Right forelimb (tissue), 1 donor: Measurements from ENCODE around the gene CD177.
"Not testable (repeated sequence)": the region's sequence is repeated elsewhere in the genome, so short reads cannot be mapped to it uniquely, and the experiment has no call there.

Experiments used
- DNase-seq: peaks from one replicate; pipeline ENCODE4 v3.0.0-alpha.2; 2018

The CD177 gene, protein sequence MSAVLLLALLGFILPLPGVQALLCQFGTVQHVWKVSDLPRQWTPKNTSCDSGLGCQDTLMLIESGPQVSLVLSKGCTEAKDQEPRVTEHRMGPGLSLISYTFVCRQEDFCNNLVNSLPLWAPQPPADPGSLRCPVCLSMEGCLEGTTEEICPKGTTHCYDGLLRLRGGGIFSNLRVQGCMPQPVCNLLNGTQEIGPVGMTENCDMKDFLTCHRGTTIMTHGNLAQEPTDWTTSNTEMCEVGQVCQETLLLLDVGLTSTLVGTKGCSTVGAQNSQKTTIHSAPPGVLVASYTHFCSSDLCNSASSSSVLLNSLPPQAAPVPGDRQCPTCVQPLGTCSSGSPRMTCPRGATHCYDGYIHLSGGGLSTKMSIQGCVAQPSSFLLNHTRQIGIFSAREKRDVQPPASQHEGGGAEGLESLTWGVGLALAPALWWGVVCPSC

DNA sequence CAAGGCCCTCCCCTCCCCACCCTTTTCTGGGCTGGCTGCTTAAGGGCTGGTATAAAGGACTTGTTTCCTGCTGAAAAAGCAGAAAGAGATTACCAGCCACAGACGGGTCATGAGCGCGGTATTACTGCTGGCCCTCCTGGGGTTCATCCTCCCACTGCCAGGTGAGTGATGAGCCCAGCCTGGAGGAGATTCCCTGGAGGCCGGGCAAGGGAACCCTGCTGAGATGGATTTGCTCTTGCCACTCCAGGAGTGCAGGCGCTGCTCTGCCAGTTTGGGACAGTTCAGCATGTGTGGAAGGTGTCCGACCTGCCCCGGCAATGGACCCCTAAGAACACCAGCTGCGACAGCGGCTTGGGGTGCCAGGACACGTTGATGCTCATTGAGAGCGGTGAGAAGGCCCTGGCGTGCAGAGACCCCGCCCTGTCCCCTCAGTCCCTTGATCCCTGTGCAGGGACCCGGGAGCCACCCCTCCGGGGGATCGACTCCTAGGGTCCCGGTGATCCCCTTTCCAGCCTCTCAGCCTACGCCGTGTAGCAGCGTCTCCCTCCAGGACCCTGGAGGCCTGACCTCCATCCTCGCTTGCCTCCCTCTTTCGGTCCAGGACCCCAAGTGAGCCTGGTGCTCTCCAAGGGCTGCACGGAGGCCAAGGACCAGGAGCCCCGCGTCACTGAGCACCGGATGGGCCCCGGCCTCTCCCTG, at the start of gene CD177:
CD177 (plus strand) TSS at position 81 of the 699 bp plus-strand sequence; CDS start at position 110, 29 bp downstream.
- DNase-seq = no peak

DNA sequence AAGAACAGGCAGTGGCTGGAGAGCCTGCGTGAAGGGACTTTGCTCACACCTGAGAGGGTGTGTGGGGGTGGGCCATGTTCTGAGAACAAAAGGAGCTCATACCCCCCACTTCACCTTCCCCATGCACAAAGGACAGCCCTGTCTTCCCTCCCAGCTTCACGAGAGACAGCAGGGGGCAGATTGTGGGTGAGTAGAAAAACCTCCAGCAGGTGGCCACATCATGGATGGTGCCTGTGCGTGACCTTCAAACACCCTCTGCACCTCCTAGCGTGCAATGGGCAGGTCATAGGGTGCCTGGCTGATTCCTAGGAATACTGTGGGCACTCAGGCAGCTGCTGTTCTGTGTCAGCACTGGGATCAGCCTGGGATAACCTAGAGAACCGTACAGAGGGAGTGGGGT, 47.8 kb upstream of the CD177 start:
- no peak for DNase-seq

DNA sequence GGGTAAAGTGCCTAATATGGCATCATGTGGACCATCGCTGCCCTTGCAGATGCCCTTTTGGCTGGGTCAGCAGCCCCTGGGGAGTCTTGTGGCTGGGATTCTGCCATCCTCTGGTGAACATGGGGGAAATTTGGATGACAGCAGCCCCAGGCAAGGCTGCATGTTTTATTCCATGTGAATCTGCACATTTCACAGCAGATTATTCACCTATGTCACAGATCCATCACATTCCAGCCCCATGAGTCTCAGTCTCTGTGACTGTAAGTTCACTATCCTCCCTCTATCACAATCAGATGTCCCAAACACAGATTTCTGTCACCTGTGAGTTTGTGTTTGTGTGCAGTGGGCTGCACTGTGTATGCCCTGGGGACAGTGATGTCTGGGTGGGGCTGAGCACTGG, 47.4 kb upstream of the CD177 start:
- DNase-seq = no peak

DNA sequence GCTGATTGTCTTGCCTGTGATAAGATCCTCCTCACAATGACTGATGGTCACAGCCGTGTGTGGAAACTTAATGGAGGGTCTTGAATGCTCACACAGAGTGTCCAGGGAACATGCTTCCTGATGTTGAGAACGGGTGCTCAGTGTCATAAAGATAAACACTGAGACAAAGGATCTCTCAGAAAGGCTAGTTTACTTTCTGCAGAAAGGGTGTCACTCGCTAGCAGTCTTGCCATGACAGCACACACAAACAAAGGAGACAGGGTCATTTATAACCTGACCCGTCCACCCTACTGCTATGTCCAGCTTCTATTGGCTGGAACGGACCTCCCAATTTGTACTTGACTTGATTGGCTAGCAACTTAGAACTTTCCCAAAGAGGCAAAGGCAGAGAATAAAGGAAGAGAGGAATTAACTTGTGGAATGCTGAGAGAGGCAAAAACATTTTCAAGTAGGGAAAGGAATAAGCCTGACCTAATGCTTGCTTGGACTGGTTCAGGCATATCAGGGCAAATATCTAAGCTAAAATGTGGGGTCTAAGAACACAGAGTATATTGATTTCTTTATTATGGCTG, 45.2 kb upstream of the CD177 start:
- DNase-seq = no peak

DNA sequence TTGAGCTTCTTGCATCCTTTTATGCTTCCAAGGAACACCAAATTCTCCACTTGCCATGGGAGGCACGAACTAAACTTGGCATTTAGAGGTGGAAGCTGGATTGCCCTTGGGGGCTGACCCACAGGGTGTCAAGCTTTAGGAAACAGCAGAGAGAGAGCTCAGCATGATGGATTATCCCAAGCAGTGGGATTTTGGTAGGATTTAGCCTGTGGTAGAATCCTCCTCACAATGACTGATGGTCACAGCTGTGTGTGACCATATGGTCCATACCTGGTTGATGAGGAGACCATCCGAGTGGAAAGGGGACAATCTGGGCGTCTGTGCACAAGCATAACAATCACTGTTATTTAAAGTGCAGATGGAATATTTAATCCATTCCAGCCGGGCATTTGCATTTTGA, 44.0 kb upstream of the CD177 start:
- no peak for DNase-seq

DNA sequence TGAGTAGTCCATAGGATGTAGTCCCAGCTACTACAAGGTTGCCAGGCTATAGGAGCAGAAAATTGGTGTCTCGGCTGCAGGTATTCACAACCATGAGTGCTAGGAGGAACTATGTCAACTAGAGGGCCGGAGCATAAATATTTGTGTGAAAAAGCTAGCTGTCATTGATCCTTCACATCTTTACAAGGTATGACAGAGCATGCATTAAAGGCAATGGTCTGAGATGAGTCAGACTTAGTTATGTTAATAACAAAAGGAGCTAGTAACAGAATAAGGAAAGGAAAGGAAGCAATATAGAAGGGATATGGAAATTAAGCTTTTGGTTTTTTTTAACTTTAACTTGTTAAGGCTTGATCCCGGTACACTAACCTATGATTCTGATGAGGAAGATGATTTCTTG, 43.3 kb upstream of the CD177 start:
- no peak for DNase-seq

DNA sequence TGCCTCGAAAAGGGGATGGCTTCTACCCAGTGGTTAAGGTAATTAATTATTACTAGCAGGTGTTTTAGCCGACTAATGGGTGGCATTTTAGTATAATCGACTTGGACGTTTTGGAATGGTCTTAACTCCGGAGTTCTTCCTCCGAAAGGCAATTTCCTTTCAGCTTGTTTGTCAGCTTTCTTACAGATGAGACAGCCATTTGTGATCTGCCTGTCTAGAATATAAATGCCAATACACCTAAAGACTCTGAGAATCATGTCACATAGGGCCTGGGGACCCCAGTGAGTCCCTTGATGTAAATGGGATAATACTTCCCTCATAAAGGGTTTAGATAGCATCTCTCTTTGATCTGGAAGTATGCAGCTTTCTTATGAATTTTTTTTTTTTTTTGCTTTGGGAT, 42.2 kb upstream of the CD177 start:
- no peak for DNase-seq

DNA sequence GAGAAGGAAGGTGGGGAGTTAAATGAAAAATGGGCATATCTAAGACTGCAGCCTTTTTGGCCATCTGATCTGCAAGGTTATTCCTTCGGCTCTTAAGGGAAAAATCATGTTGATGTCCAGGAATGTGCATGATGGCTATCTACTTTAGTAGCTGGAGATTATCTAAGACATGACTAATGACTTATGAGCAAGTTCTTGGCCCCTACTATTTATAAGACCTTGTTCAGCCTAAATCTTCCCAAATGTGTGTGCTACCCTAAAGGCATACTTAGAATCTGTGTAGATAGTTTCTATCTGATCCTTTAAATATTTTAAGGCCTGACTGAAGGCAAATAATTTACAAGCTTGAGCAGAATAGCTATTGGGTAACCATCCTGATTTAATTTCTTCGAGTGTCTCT, 41.8 kb upstream of the CD177 start:
- no peak for DNase-seq

DNA sequence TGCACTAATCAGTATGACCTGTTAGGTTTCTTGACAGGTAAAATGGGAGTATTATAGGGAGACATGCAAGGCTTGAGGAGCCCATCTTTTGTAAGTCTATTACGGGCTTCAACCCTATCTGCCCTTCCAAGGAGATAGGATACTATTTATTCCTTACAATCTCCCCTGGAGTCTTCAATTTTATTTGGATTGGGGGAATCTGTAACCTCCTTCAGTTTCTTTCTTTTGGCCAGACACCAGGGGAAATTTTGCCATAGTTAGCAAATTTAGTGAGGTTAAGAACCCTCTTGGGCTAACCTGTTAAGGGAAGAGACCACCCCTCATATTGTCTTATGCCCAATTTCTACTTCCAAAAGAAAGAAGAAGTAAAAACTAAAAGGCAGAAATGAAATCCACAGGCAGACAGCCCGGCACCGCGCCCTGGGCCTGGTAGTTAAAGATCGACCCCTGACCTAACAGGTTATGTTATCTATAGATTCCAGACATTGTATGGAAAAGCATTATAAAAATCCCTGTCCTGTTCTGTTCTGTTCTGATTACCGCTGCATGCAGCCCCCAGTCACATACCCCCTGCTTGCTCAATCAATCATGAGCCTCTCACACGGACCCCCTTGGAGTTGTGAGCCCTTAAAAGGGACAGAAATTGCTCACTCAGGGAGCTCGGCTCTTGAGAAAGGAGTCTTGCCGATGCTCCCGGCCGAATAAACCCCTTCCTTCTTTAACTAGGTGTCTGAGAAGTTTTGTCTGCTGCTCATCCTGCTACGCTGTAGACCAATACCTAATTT, 39.6 kb upstream of the CD177 start:
- DNase-seq = no peak

DNA sequence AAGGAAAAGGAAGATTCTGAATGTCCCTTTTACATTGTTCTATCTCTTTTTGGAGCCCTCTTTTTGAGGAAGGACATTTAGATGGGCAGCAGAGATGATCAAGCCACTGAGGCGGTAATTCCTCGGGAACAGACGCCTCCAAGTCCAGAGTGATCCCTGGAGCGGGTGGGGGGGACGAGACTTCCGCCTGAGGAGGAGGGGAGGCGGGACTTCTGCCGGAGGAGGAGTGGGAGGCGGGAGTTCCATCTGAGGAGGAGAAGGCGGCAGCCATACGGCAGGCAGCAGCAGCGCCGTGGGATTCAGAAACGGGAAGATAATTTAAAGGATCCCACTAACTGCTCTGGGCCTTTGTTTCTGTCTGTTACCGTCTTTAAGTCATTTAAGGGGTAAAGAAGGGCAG, 37.6 kb upstream of the CD177 start:
- no peak for DNase-seq

DNA sequence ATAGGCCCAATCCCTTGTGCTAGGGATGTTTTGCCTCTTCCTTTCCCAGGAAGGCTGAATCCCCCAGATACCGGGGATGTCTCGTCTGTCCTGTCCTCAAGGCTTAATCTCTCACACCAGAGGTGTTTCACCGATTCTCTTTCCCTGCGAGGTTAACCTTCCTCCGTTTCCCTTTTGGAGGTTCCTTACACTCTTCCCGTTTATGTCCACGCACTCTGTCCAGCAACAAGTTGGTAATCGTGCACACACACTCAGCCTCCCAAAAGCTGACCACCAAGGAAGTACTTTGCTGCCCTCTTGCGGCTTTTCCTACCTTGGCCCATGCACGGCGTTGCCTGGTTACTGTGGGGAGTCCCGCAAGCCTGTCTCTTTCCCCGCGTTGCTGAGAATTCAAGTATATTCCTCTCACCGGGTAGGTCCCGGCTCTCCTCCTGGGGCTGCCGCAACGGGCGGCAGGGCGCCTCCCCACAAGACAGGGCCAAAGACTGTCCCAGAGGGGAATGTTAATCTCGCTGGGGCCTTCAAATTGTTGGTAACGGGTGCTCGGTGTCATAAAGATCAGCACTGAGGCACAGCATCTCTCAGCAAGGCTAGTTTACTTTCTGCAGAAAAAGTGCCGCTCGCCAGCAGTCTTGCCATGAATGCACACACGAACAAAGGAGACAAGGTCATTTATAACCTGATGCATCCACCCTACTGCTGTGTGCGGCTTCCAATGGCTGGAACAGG, 36.7 kb upstream of the CD177 start:
- DNase-seq = no peak

DNA sequence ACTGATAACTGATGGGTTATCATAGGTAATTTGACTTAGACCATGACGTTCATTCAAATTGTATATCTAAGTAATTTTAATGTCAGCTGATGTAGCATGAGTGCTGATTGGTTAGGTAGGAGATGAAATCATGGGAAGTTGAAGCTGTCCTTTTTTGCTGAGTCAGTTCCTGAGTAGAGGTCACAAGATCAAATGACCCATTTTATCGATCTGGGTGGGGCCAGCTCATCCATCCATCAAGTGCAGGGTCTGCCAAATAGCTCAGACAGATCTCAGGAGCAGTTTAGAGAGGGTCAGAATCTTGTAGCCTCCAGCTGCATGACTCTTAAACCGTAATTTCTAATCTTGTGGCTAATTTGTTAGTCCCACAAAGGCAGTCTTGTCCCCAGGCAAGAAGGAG, 35.3 kb upstream of the CD177 start:
- no peak for DNase-seq

DNA sequence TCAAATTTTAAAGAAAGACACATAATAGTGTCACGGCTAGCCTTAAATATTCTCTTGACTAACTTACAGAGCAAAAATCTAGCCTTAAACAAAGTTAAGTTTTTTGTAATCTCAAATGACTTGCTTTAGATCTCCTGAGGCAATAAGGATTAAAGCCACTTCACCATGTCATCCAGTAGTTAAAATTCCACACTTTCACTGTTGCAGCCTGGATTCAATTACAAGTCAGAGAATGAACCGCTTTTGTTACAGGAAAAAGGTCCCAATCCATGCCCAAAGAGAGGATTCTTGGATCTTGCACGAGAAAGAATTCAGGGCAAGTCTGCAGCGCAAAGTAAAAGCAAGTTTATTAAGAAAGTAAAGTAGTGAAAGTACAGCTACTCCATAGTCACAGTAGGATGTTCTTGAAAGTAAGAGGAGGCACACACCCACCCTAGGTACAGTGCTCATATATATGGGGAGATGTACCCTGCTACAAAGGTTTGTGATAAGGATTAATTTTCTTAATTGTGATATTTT, 34.6 kb upstream of the CD177 start:
- no peak for DNase-seq

DNA sequence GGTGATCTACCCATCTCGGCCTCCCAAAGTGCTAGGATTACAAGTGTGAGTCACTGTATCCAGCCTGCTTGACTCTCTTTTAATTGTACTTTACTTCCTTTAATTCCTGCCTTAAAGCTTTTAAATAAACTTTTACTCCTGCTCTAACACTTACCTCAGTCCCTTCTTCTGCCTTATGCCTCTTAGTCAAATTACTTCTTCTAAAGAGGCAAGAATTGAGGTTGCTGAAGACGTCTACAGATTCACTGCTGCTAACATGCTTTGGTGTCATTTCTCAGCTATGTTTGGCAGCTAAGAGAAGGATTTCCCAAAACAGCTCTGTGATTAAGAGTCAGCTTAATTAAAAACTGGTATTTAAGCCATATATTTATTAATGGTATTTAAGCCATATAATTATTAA, 32.9 kb upstream of the CD177 start:
- no peak for DNase-seq

DNA sequence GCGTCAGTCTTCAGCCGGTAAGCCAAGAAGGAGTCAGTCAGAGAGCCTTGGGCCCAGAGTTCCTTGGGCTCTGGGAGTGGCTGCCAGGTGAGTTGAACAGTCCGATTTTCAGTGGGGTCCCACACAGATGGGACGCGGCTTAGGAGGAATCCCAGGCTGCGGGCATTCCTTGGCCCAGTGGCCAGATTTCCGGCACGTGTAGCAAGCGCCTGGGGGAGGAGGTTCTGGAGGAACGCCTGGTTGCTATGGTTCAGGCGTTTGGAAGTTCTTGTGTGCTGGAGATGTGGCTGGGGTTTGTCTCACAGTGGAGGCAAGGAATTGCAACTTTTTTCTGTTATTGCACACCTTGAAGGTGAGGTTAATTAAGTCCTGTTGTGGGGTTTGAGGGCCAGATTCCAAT, 26.7 kb upstream of the CD177 start:
- DNase-seq = not testable (repeated sequence)

DNA sequence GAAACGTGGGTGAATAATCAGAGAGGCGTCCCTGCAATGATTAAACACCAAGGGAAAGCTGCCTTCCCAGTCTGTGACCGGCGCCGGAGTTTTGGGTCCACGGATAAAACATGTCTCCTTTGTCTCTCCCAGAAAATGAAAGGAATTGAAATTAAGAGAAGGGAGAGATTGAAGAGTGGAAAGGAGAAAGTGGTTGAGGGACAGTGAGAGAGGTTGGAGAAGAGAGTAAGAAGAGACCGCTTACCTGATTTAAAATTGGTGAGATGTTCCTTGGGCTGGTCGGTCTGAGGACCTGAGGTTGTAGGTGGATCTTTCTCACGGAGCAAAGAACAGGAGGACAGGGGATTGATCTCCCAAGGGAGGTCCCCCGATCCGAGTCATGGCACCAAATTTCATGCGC, 24.9 kb upstream of the CD177 start:
- not testable (repeated sequence) for DNase-seq

DNA sequence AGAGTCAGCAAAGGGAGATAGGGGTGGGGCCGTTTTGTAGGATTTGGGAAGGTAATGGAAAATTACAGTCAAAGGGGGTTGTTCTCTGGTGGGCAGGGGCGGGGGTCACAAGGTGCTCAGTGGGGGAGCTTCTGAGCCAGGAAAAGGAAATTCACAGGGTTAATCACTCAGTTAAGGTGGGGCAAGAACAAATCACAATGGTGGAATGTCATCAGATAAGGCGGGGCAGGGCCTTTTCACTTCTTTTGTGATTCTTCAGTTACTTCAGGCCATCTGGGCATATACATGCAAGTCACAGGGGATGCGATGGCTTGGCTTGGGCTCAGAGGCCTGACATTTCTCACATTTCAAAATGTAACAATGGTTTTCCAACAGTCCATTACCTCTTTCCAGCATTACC, 24.4 kb upstream of the CD177 start:
- not testable (repeated sequence) for DNase-seq

DNA sequence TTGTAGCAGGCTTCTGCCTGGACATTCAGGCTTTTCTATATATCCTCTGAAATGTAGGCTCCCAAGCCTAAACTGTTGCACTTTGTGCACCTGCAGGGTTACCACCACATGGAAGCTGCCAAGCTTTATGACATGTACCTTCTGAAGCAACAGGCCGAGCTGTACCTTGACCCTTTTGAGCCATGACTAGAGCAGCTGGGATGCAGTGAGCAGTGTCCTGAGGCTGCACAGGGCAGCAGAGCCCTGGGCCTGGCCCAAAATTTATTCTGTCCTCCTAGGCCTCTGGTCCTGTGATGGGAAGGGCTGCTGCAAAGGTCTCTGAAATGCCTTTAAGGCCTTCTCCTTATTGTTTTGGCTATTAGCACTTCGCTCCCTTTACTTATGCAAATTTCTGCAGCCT, 23.5 kb upstream of the CD177 start:
- no peak for DNase-seq

DNA sequence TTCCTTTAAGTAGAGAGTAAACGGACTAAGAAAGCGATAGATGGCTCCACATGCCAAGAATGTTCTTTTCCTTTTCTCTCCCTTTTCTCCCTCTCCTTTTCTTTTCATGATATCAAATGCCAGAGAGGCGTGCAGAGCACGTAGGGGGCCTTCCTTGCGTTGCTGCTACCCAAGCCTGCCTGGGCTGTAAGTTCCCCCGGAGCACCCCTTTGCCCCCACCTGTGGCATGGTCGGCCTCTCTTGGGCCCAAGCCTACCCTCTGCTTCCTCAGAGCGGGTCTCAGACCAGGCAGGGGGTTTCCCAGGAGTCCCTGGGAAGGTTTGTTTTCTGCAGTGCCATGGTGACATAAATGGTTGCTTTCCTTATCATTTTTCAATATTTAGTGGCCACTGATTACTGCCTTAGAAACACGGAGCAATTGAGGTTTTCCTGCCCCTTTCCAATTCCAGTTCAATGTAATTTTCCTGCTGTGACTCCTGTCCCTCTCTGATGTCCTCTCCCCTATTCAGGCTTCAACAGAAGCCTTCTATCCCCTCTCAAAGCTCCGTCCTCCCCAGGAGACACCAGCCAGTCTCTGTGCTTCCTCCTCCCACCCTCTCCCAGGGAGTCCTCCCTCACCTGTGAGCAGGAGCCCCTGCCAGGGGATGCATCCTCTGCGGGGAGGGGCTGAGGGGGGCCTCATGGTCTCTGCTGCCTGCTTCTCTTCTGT, 22.6 kb upstream of the CD177 start:
- no peak for DNase-seq

DNA sequence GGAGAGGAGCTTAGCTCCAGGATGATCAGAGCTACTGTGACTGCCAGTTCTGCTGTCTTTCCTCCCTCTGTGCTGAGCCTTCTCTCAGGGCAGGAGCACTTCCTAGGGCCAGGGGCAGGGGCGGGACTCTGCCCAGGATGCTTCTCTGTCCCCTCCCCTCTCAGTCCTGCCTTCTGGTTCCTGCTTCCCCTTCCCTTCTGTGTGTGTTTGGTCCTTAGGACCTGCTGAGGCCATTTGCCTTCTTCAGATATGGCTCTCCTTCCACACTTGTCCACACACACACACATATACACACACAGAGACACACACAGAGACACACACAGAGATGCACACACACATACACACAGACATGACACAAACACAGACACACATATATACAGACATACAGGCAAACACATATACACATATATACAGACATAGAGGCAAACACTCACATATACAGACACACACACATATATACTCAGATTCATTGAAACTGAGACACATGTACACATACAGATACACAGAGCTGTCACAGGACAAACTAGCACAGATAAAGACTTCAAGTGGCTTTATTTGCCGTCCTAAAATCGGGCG, 22.0 kb upstream of the CD177 start:
- no peak for DNase-seq
